Stomach (tissue), 9 donors: ENCODE data around the gene SLC35D2. TPM values are rescaled to one million over a fixed set of nuclear protein-coding genes. Genes with fewer than 3 reads are reported as not detected.

Experiments
- DNase-seq, 2 donors: peaks; one replicate each; pipeline versions ENCODE4 v3.0.0 to v3.0.0-alpha.2; 2013 to 2019
- H3K27ac ChIP-seq, 5 donors: fragments of 200-600 bp in 4 of 5; sonication (generic) in 4 of 5; one replicate each; pipeline ENCODE4 v1.5.1; 2013 to 2019; ENCODE audit warnings: mild to moderate bottlenecking in 1 of 5, moderate library complexity in 1 of 5
- H3K27me3 ChIP-seq, 3 donors: fragments of 200-600 bp; sonication (generic); one replicate each; pipeline ENCODE4 v1.5.1; 2017 to 2019; ENCODE audit warnings: mixed run types in 1 of 3
- H3K36me3 ChIP-seq, 4 donors: fragments of 200-600 bp; sonication (generic); 1 replicate in 3 of 4; 2 replicates in 1 of 4; pipeline ENCODE4 v1.5.1; 2016 to 2019
- H3K4me1 ChIP-seq, 4 donors: fragments of 200-600 bp; sonication (generic); one replicate each; pipeline ENCODE4 v1.5.1; 2016 to 2019
- H3K4me3 ChIP-seq, 4 donors: fragments of 200-600 bp; sonication (generic) in 3 of 4; one replicate each; pipeline ENCODE4 v1.5.1; 2016 to 2019; ENCODE audit warnings: mild to moderate bottlenecking in 1 of 4
- H3K9me3 ChIP-seq, 4 donors: fragments of 200-600 bp; sonication (generic); one replicate each; pipeline ENCODE4 v1.5.1; 2016 to 2019
- CTCF ChIP-seq, 7 experiments: fragments of 450-650 bp in 4 of 7; fragments of 200-600 bp in 3 of 7; sonication (generic) in 3 of 7; IDR thresholded peaks; one replicate each; pipeline ENCODE4 v1.5.1; 2016 to 2019; ENCODE audit warnings: antibody characterized with exemption in 7 of 7, control low read depth in 2 of 7, mild to moderate bottlenecking in 1 of 7
- EP300 ChIP-seq: sonication (generic); formaldehyde crosslinking; IDR thresholded peaks from one replicate; pipeline ENCODE4 v1.6.1; 2017; ENCODE audit warnings: antibody characterized with exemption
- POLR2A ChIP-seq, 4 donors: fragments of 450-650 bp; IDR thresholded peaks; one replicate each; pipeline ENCODE4 v1.6.1; 2016; ENCODE audit warnings: antibody characterized with exemption in 4 of 4, control low read depth in 2 of 4, mild to moderate bottlenecking in 1 of 4, moderate library complexity in 1 of 4
- POLR2AphosphoS5 ChIP-seq, 3 donors: sonication (generic); formaldehyde crosslinking; IDR thresholded peaks; one replicate each; pipeline ENCODE4 v1.6.1; 2016; ENCODE audit warnings: antibody characterized with exemption in 3 of 3
- WGBS, 5 donors: extraction: QIAGEN DNeasy Blood & Tissue Kit in 3 of 5; methylation state at CpG; one replicate each; pipeline versions ENCODE4 v1.1.5 to v1.1.7; 2013 to 2018; 5-methylcytosine and 5-hydroxymethylcytosine counted together
- intact Hi-C: fragments of 100-400 bp; cut with DNase I; formaldehyde crosslinking; loops from one replicate; pipeline ENCODE4 v1.15.1; 2023; ENCODE audit warnings: low total_unique reads
- polyA plus RNA-seq, 3 donors: library from polyadenylated mRNA; stranded (reverse); fragments of 200-250 nt; gene quantifications; one replicate each; pipeline ENCODE4 v1.2.3, GENCODE V29; 2013
- total RNA-seq, 5 donors: library from RNA; depleted of rRNA; stranded (reverse); fragments of >200 nt; gene quantifications; one replicate each; pipeline versions ENCODE4 v1.1.0 to v1.2.3, GENCODE V29; 2014 to 2016
- donor health status: healthy with polysubstance abuse.
- donor health status: Bipolar disorder and iron deficiency.
- donor health status: healthy.

Gene SLC35D2
- total and polyA plus RNA-seq, 8 donors, result 13.8 to 43.3 (median 22.4) TPM

GRCh38 chr9:96425500-96426169, 42.1 kb upstream of the SLC35D2 start:
- DNase-seq, result no peak
- TF ChIP-seq CTCF (IDR thresholded peaks at IDR 0.05) (no peak), POLR2A (IDR thresholded peaks at IDR 0.05) (no peak), EP300 (no peak), POLR2AphosphoS5 (IDR thresholded peaks at IDR 0.05) (no peak)
- Histone ChIP-seq H3K27me3 (no peaks in the 10 kb centered on the region), H3K9me3 (no peaks in the 10 kb centered on the region), H3K36me3 (no peaks in the 10 kb centered on the region), H3K27ac (no peak overlapping the region), H3K4me3 (no peak overlapping the region), H3K4me1 (peaks cover 5 to 9% (median 6%) of the 10 kb centered on the region in 4 donors)
- 57 to 73% (median 69%) methylated on average over 4 of the region's 4 CpGs for WGBS, 5 donors
- intact Hi-C loops, result no loop called here

- no peaks in the 10 kb centered on the region for H3K9me3 ChIP-seq
- TF ChIP-seq POLR2A (IDR thresholded peaks at IDR 0.05), result no peak
- TF ChIP-seq CTCF (IDR thresholded peaks at IDR 0.05), result no peak
- TF ChIP-seq EP300, result no peak
- no peak for TF ChIP-seq POLR2AphosphoS5 (IDR thresholded peaks at IDR 0.05)
- no peaks in the 10 kb centered on the region for H3K27me3 ChIP-seq
- no peaks in the 10 kb centered on the region for H3K36me3 ChIP-seq
- WGBS, 5 donors, result 74 to 85% (median 82%) methylated on average over 5 to 6 of the region's 6 CpGs
- intact Hi-C loops, result no loop called here
- H3K27ac ChIP-seq, result no peak overlapping the region
- H3K4me3 ChIP-seq, result no peak overlapping the region
- H3K4me1 ChIP-seq, result peaks cover 19 to 24% (median 20%) of the 10 kb centered on the region in 4 donors
- no peak for DNase-seq
Observed at GRCh38 chr9:96423985-96424336, 40.5 kb upstream of the SLC35D2 start.

- TF ChIP-seq CTCF (IDR thresholded peaks at IDR 0.05), result no peak
- TF ChIP-seq POLR2AphosphoS5 (IDR thresholded peaks at IDR 0.05), result no peak
- TF ChIP-seq EP300, result no peak
- Histone ChIP-seq H3K4me3 (no peak overlapping the region), H3K9me3 (no peaks in the 10 kb centered on the region), H3K27me3 (no peaks in the 10 kb centered on the region), H3K36me3 (no peaks in the 10 kb centered on the region), H3K4me1 (peaks cover 19 to 24% (median 21%) of the 10 kb centered on the region in 4 donors), H3K27ac (no peak overlapping the region)
- DNase-seq, result no peak
- intact Hi-C loops, result no loop called here
- WGBS, 5 donors, result 80 to 90% (median 86%) methylated on average over 8 of the region's 8 CpGs
Observed at GRCh38 chr9:96423322-96423984, 39.9 kb upstream of the SLC35D2 start.

- Histone ChIP-seq H3K4me3 (no peak overlapping the region), H3K4me1 (peaks cover 19 to 40% (median 32%) of the 10 kb centered on the region in 4 donors), H3K9me3 (no peaks in the 10 kb centered on the region), H3K27ac (peak overlapping the region; percentile 50 to 100 (median 99)), H3K27me3 (no peaks in the 10 kb centered on the region), H3K36me3 (no peaks in the 10 kb centered on the region)
- intact Hi-C loops, result no loop called here
- WGBS, 5 donors, result 34 to 59% (median 39%) methylated on average over 6 of the region's 6 CpGs
- no peak for TF ChIP-seq EP300
- TF ChIP-seq CTCF (IDR thresholded peaks at IDR 0.05), result no peak
- no peak for TF ChIP-seq POLR2A (IDR thresholded peaks at IDR 0.05)
- peak in 1 of 3 donors; percentile 82 for TF ChIP-seq POLR2AphosphoS5 (IDR thresholded peaks at IDR 0.05)
- peak in 1 of 2 donors; percentile 82 for DNase-seq
Observed at GRCh38 chr9:96420468-96421219, 37.1 kb upstream of the SLC35D2 start.
